NCI-H526 treated with DMSO at 0.1 percent for 48 hours (cell line): ENCODE measurements around the gene FOXN3.

ENCODE experiments used
- DNase-seq: peaks from one replicate; lab custom pipeline; 2025; lab: John Stamatoyannopoulos, UW

The FOXN3 gene

GRCh38 chr14:89331398-89331797 lies 85.6 kb downstream of the FOXN3 start:
- DNase-seq = no peak

- no peak for DNase-seq
Measured at GRCh38 chr14:89330236-89331002, 86.6 kb downstream of the FOXN3 start.

DNA sequence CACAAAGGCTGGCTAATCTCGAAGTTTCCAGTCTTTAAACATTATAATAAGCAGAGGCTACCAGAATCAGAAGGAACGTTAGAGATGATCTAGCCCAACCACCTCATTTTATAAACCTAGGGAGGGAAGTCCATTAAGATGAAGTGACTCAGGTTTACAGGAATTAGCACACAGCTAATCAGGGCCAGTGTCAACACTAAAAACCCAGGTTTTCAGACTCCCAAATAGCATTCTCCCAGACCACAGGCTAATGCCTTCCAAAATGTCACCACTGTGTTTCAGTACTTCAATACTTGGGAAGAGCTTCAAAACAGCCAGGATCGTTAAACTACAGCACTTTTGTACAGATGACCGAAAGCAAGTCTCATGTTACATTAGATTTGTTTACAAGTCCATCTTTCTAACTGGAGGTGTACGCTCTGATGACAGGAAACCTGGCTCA lies 89.2 kb downstream of the FOXN3 start:
- DNase-seq = no peak

DNA sequence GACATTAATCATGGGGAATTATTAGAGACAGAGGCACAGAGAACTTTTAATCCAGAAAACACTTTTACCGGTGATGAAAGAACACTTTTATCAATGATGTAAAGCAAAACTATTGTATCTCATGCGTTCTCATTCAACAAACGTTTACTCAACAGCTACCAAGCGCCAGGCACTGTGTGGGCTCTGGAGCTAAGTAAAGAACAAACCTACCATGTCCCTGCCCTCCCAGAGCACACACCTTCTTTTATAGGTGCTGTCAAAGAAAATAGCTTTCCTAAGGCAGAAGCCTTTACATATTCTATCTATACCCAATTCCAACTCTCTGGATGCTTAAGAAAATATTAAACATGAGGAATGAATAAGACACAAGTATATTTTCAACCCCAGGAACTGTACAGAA lies 91.1 kb downstream of the FOXN3 start:
- no peak for DNase-seq

GRCh38 chr14:89325299-89325883 lies 91.6 kb downstream of the FOXN3 start:
- DNase-seq = no peak

DNA sequence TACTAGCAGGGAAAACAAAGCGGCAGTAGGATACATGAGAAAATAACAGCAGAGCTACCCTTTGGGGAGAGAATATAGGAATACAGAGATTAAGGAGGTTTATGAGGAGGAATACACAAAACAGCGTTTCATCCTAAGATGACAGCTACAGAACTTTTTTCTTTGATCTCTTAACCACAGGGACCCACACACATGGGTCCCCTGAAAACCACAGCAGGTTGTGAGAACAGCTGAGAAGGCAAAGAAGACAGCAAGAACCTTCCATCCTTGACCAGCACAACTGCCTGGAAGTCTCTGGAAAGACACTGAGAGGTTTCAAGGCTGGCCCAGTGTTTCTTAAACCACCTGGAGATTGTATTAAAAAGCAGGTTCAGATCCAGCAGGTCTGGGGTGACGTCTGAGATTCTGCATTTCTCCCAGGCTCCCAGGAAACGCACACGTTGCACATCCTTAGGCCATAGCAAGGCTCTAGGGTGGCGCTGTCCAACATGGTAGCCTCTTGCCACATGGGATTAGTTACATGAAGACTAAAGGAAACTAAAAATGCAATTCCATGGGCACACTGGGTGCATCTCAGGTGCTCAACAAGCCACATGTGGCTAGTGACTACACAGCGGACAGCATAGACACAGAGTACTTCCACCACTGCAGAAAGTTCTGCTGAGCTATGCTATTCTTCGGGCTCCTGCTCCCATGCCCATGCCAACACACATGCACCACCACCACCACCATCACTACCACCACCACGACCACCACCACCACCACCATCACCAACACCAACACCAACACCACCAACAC lies 92.3 kb downstream of the FOXN3 start:
- no peak for DNase-seq

DNA sequence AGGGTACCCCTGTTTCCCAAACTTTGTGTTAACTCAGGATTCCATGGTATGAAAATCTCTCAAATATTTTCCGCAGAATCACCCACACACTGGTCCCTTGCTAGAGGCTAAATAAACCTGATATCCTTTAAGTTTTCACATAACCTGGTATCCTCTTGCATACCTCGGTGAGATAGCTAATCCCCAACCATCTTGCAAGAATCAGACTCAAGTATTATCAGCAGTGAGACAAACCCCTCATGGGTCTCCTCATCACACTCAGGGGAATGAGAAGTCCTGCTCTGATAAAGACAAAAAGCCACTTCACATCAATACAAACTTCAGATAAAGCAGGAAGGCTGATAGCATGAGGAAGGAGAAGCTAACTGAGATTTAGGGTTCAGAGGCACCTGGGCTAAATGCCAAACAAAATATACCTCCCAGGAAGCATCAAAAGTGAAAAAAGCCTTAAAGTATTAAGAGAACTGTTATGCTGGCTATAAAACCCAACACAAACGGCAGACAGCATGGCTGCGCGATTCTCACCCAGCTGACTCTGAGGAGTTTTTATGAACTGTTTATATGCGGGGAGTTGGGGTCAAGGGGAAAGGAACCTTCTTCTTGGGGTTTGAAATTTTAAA lies 96.5 kb downstream of the FOXN3 start:
- no peak for DNase-seq

DNA sequence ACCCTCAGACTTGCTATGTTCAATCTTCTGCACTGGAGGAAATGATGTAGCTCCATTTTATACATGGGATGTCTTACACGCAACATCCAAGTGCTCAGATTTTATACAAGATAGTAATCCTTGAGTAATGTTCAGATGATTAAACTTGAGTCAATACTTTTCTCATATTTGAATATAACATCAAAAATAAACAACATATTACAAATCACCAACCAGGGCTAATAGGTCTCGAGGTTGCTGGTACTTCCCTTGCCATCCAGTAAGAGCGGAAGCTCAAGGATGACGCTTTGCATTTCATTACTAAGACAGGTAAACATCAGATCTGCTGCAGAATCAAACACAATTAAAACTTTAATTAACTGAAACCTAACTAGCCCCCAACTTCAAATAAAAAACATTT lies 97.3 kb downstream of the FOXN3 start:
- no peak for DNase-seq

- no peak for DNase-seq
Measured at GRCh38 chr14:89317051-89317691, 99.9 kb downstream of the FOXN3 start.

GRCh38 chr14:89315493-89316470 lies 101.3 kb downstream of the FOXN3 start:
- no peak for DNase-seq

GRCh38 chr14:89314274-89314673 lies 102.8 kb downstream of the FOXN3 start:
- DNase-seq = no peak

DNA sequence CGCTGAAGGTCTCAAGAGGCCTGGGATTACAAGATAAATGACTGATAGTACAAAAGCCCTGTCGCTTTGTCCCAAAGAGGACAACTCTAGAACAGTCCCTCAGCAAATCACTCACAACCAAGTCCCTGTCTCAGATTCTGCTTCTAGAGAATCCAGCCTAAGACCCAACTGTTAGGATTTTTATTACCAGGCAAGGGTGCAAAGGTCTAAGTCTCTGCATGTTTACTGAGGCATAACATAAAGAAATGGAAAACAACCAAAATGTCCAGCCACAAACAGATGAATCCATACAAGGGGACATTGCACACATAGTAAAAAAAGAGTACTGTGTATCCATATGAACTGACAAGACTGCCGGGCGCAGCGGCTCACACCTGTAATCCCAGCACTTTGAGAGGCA lies 104.1 kb downstream of the FOXN3 start:
- no peak for DNase-seq

DNA sequence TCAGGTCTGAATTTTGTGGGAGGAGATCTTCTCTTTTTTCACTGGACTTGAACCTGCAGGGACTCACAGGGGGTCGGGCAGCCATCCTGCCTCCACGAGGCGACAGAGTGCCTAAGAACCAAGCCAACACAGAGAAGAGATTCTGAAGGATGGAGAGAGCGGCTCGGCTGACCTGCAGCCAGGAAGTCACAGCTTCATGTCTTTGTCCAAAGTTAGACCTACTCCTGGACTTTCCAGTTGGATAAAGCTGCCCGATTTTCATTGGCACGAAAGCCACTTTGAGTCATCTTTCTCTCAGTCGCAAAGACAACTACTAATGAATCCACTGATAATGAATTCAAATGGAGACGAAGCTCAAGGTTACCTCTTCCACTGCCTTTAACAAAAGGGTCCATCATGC lies 106.8 kb downstream of the FOXN3 start:
- no peak for DNase-seq

DNA sequence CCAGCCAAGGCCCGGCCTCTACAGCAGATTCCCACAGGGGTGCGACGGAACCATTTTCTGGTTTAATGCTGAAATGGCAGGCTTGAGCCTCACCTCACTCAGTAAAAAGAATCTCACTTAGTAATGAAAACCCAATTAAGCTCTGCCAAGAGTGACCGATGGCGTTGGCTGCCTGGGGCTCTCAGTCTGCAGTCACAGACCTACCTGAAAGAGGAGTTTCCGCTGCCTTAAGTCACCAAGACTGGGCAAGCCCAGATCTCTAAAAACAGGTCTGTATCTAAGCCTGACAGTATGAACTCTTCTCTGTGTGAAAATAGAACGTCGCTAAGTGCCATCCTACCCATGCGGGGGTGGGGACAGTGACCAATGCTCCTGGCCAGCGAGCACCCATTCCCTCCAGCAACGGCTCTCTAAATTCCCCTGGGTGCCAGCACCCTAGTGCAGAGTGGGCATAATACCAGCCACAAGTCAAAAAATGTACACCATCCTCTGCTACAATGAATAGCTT lies 107.3 kb downstream of the FOXN3 start:
- DNase-seq = no peak

GRCh38 chr14:89308232-89308959 lies 108.6 kb downstream of the FOXN3 start:
- no peak for DNase-seq

DNA sequence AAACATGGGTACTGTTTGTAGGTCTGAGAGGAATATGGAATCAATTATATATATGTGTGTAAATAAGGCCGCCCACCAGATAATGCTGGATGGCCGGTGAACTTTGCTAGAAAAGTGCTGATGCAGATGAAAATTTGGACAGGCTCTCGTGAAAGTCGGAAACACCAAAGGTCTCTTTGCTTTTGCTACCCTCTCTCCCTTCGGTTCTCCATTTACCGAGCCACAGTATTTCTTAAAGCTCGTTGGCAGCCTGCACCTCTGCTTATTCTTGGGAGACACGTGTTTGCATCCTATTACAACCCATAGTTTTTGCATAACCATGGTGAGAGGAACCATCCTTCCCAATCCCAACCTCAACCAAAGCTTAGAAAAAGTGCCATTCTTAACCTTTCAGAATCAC lies 109.6 kb downstream of the FOXN3 start:
- DNase-seq = no peak

DNA sequence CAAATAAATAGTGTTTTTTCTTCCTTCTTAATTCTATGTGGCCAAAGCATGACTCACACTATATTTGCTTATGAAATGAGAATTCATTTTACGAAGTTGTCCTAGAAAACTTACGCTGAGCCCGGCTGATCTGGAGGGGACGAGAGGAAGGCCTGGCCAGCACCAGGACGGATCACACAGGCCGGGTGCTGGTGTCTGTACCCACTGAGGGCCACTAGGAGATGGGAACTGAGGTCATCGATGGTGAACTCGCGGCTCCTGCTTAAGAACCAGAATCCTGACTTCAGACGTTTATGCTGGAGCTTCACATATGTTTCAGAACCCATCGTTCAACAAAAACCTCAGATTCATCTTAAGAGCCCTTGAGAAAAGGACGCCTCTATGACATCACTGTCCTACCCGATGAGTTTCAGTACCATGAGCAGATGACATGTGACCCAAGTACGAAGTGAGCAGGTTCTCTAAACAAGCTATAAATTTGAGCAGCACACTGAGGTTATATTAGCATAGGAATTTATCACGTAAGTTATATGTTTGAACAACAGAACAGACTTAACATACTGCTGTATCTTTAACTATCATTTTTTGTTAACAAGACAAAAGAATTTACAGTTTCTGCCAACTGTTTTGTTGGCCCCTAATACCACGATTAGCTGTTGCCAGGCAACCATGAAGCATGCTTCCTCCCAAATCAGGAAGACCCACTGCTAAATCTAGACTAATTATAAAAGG lies 111.9 kb downstream of the FOXN3 start:
- DNase-seq = no peak

DNA sequence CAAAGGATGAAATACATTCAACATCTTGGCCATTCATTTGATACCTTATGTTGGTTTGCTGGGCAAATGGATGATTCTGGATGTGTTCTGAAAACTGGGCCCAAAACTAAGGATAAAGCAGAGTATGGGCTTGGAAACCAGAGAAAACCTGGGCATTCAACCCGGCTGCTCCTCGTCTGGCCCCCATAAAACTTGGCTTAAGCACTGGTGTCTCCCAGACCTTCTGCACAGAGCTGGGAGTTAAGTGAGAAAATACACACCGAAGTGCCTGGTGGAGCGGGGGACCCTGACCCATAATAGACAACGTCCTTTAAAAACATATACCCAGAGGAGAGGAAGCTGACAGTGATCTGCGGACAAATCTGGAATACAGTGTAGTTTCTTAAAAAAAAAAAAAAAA lies 112.5 kb downstream of the FOXN3 start:
- no peak for DNase-seq
